Endometrium (tissue), 2 donors: ENCODE results near the gene HOXA5.

ENCODE experiments used
- FAIRE-seq: peaks from 2 replicates; lab custom pipeline; 2012; peaks lifted over from hg19 to GRCh38; lab: Jason Lieb, UNC
- donor health status: control.
- donor health status: control.

Gene HOXA5

DNA sequence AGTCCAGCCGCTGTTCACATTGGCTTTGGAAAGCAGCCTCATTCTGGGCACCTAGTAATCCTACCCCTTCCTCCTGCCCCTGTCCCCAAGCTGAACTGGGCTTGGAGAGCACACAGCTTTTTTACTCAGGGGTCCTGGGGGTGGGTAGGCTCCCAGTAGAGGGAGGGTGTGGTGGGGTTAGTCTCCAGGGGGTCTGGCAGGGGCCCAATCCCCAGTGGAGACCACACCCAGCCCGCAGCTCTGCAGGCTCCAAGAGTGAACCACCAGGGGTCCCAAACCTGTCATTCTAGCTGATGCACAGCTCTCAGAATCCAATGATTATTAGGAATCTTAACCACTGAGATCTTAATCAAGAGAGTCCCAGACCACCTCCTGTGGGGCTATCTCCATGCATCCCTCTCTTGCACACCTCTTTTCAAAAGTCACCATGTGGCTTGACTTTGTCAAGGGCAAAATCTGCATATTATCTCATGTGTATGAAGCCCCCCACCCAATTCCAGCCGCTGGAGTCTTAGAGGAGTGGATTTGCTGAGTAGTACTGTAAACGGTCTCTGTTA is 38.9 kb upstream of the HOXA5 start:
- FAIRE-seq = no peak

DNA sequence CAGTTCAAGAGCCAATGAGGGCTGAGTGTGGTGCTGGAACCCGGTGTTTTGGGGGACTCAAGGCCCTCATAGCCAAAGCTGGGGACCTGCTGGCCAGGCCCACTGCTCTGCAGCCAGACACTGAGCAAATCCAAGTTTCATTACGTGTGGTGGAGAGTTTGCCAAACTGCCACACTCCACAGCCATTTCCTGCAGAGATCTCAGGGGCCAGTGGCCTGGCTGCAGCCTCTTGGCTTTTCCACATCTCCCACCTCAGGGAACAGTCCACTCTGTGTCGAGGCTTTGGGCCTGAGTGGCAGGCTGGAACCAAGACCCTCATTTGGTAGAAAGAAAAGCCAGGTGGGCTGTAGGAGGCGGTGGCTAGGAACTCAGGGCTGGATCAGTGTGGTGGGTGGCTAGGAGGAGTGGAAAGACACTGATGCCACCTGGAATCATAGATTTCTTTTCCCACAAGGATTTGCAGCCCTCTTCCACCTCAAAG is 38.4 kb upstream of the HOXA5 start:
- no peak for FAIRE-seq

GRCh38 chr7:27180431-27181420 is 37.2 kb upstream of the HOXA5 start:
- no peak for FAIRE-seq

DNA sequence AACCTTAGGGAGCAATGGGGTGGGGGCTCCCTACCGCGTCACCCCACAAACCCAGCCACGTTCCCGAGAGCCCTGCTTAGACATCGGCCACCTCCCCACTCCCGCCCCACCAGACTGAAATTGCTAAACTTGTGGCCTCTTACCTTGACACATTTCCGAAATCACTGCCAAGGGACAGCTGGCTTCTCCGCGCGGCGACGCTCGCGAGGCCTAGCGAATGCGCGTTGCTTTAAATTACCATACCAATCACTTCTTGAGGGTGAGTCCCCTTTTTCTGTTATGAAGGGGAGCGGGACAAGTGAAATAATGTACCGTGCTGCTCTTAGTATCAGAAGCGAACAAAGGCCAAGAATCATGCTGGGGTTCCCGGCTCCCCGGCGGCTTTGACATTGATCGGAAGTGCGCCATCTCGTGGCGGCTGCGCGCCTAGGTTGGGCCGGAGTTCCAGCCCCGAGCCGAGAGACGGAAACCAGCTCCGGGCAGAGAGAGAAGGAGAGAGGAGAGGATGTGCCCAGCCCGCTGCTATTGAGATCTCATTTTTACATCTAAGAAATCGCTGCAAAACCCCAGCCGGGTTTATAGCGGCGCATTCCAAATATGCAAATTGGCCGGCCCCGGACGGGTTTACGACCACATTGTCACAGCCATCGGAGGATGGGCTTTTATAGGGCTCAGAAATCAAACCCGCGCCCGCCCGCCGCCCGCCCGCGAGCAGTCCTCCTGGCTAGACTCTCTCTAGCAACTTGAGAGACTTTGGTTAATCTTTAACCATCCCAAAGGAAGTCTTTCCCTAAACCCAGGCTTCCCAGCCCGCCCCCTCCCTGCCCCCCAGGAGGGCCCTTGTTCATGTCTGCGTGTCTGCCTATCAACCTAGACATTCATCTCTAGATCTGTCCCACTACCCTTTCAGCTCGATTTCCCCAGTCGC is 36.3 kb upstream of the HOXA5 start:
- peak; percentile 23 for FAIRE-seq

DNA sequence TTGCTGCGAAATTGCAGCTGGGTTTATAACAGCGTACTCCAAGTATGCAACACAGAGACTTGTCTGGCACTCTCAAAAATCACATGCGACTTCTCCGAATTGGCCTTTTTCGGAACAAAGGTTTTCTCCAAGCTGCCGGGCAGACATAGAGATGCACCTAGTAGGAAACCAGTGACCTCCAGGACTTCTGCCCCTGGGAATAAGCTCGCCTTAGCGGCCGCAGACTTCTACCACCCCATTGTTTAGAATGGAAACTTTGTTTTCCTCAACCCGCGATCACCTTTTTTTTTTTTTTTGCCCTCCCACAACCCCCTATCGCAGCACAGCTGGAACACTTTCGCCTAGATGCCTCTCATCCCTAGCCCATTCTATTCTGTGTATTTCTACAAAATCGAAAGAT is 35.5 kb upstream of the HOXA5 start:
- FAIRE-seq = no peak

DNA sequence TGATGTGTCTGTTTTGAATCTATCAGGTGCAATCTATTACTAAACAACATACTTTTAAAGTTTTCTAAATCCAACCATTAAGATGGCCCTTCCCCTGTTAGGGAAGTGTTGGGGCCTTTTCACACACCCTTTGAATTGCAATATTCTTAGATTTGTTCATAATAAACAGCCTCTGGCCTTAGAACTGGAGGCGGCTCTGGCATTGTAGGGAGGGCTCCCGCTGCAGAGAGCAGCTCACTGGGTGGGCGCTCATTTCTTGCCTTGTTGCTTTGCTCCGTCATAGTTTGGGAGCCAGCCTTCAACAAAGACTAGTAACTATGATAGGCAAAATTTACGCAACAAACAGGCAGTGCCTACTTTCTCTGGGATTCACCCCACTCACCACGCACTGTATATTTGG is 34.9 kb upstream of the HOXA5 start:
- no peak for FAIRE-seq

DNA sequence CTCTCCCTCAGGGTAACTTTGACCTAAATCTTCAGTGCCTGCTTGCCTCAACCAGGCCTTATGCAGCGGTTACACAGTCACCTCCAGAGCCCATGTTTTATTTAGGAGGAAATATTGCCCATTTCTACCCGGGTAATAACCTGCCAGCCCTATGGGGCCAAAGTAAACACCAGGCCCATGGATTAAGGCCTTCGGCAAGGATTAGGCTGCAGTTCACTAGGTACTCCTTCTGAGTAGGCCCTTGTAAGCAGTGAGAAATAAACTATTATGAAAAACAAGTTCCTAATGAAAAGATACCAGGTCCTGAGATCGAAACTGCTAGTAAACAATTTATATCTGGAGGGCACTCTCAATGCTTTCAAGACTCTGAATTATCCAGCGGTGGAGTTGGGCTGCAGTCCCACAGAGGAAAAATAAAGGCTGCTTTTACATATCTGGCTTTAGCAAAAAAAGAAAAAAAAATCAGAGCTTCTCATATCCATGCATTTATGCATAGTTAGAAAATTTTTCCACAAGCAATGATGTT is 34.4 kb upstream of the HOXA5 start:
- no peak for FAIRE-seq

GRCh38 chr7:27176962-27177794 is 33.7 kb upstream of the HOXA5 start:
- no peak for FAIRE-seq

DNA sequence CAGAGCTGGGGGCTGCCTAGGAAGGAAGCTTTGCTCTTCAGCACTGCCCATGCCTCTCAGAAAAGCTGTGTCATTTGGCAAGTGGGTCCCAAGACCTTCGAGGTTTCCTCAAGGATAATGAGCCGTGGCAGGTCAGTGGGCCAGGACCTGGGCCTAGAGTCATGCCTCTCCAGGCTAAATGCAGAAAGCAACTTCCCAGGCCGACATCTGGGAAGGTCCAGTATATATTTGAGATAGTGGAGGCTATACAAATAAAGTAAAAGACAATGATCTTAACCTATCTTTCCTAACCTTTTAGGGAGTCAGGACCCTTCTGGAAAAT is 33.0 kb upstream of the HOXA5 start:
- no peak for FAIRE-seq

DNA sequence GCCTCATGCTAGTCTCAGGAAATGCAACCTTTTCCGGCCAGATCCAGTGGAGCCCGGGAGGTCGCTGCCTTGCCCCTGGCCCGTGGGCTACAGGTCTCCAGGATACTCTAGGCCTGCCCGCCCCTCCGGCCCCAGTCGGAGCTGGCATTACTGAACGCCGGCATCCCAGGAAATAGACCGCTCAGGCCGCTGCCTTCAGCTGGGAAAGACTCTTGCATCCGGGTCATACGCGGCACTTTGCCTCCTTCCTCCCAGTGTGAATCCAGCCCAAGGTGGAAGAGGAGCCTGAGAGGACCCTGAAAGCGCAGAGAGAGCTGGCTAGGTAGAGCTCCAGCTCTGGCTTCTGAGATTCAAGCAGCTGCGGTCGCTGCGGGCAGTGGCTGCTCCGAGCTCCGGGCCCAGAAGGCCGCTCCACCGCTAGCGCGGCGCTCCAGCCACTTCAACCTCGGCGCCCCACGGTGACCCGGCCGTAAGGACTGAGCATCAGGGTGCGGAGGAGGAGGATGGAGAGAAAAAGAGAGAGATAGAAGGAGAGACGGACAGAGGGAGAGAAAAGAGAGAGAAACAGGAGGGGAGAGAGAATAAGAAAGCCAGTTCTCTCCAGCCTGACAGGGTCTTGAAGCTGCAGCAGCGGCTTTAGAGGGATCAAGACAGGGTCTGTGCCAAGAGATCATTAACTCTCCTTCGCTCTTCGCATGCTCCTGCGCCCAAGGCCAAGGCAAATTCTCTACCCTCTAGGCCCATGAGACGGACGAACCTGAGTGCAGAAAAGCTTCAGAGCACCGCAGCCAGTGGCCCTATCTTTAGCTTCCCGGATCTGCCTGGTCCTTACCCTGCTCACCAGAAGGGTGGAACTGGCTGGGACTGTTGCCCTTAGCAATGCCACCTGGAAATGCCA is 32.4 kb upstream of the HOXA5 start:
- no peak for FAIRE-seq

DNA sequence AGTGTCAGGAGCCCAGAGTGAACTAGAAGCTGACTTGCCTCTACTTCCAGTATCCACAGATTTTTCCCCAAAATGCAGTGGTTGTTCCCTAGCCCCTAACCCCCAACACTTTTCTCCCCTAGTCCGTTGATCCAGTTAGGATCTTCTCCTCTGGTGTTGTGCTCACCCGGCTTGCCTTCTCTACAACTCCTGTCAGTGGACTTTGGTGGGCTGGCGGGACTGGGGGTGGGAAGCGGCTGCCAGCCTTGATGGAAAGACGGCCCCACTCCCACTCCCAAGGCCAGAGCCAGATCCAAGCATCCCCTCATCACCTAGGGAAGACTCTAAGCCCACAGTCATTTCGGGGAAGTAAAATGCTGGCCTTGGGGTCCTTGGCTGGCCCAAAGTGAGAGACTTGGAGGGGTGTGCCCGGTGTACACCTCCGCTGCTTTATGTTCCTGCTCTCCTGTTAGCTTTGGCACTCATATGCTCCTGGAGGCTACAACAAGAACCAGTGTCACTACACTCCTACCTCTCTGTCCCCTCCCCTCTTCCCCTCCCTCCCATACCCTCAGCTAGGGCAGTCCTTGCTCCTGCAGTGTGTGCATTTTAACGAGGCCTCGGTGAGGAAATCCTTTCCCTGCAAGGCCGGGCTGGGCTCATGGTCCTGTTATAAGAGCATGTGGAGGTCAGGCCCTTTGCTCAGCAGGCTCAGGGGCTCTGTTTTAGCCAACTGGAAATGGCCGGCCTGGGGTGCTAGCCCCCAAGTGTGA is 31.6 kb upstream of the HOXA5 start:
- FAIRE-seq = no peak

DNA sequence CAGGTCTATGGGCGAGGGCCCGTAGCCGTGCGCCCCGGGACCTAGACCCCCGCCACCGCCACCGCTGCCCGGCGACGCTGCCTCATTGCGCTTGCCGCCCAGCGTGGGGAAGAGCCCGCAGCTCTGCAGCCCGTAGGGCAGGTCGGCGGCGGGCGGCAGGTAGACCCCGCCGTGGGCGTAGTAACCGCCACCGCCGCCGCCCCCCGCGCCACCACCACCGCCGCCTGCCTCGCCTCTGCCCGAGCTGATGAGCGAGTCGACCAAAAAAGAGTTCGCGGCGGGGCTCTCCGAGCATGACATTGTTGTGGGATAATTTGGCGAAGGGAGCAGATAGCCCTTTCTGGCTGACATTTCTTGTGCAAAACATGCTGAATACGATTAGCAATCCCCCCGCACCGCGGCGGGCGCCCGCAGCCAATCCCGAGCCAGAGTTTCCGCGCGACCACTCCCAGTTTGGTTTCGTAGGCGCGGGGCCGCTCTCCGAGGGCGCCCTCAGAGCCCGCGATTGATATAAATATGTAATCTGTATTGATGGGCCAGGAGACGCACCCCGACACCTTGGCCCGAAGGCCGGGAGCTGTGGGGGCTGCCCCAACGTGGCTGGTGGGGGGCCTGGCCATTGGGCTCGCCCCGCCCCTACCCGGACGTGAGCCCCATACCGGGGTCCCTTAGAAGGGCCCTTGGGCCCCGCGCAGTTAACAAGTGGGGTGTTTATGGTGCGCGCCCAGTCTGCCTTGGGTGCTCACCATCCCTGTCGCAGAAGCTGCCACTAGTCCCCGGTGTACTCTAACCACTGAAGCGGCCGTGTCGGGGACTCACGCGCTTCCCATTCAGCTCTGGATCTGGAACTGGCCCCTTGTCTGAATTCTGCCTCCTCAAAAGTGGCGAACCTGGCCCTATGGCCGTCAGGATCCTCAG is 30.7 kb upstream of the HOXA5 start, which contains the start of gene HOXA10:
Gene HOXA10 (minus strand): TSS at position 365 of the 918 bp plus-strand sequence. CDS start 14 bp downstream, at position 351.
- peak; percentile 85 for FAIRE-seq

GRCh38 chr7:27173511-27173955 is 30.1 kb upstream of the HOXA5 start:
- FAIRE-seq = no peak

- FAIRE-seq = no peak
These were observed 29.5 kb upstream of the HOXA5 start for GRCh38 chr7:27172823-27173510.

DNA sequence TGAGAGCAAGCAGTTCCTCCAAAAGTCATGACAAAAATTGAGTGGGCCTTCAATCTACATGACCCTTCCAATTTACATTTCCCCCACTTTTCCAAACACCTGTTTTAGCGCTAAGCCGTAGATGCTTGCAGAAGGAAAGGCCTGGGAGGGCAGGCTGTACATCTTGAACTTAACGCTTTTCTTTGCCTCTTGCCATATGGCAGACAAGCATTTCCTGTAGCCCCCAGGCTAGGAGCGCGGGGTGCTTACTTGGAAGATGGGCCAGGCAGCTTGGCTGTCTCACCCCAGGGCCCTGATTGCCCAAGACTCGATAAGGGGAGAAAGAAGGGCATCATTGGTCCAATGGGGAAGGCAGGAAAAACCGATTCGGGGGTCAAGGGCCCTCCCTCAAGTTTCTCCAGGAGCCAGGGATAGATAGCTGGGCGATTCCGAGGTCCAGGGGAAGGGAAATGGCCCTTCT is 28.9 kb upstream of the HOXA5 start:
- no peak for FAIRE-seq

DNA sequence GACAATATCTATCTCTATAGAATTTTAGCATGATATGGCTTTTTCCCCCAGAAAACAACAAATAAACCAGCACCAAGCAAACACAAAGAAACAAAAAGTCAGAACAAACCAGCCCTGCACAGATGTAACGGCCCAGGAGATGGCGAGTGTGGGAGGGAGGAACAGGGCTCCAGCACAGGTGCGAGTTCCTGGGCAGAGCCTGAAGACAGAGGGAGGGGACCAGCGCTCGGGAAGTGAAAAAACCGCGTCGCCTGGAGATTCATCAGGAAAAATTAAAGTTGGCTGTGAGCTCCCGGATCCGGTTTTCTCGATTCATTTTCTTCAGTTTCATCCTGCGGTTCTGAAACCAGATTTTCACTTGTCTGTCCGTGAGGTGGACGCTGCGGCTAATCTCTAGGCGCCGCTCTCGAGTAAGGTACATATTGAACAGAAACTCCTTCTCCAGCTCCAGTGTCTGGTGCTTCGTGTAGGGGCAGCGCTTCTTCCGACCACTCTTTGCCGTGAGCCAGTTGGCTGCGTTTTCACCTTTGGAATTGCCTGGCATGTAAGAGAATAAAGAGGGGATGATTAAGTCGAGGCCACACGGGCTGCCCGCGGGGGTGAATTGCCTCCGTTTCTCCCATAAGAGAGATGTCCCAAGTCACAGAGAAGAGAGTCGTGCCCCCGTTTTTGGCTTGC is 28.3 kb upstream of the HOXA5 start:
- no peak for FAIRE-seq

- FAIRE-seq = no peak
These were observed 27.8 kb upstream of the HOXA5 start for GRCh38 chr7:27171325-27171636.
